HCEC 1CT (cell line): ENCODE data around the gene ALKBH6.

Source experiments
- DNase-seq: peaks from one replicate; pipeline ENCODE4 v3.0.0-alpha.2; 2017

Gene ALKBH6

DNA sequence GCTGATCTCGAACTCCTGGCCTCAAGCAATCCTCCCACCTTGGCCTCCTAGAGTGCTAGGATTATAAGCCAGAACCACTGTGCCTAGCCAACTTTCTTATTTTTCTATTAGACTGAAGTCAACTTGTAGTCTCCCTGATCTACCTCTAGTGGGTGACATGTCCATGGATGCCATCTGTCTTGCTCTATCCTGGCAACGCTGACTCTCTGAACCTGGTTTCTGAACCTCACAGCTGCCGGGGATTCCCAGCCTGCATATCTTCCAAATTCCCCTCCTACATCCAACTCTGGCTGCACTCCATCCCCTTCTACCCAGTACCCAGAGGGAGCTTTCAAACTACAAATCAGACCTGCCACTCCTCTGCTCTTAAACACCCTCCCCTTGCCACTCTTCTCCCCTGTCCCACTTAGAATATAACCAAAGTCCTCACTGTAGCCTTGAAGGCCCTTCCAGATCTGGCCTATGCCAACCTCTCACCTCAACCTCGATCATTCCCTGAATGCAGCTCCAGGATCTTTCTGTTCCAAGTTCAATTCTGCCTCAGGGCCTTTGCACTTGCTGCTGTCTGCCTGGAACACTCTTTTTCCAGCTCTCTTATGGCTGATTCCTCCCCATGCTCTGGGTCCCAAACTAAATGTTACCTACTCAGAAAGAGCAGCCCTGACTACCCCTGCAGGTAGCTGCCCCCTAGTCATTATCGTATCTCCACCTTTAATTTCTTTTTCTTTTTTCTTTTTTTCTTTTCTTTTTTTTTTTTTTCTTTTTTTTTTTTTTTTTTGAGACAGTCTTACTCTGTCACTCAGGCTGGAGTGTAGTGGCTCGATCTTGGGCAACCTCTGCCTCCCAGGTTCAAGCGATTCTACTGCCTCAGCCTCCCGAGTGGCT, 16.5 kb upstream of the ALKBH6 start:
- DNase-seq, result peak; percentile 15

DNA sequence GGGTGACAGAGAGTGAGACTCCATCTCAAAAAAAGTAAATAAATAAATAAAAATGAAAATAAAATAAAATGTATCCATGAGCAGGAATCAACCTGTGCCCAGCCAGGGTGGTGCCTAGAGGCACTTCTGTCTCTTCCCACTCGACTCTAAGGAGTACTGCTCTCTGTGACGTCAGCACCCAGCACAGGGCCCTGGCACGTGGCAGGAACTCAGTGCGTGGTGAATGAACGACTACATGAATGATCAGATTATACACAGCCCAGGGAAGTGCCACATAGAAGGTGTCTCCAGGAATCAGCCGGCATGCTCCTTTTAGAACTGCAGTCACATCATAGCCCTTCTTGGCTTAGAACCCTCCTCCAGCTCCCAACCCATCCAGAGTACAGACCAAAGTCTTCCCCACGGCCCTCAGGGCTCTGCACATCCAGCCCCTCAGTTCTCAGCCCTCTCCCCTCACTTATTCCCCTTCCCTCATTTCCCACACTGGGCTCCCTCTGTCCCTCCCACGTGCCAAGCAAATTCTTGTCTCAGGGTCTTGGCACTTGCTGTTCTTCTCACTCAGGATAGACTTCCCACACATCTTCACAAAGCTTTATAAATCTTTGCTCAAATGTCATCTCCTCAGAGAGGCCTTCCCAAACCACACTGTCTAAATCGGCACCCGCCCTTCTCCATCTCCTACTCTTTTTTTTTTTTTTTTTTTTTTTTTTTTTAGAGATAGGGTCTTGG, 14.5 kb upstream of the ALKBH6 start:
- no peak for DNase-seq

DNA sequence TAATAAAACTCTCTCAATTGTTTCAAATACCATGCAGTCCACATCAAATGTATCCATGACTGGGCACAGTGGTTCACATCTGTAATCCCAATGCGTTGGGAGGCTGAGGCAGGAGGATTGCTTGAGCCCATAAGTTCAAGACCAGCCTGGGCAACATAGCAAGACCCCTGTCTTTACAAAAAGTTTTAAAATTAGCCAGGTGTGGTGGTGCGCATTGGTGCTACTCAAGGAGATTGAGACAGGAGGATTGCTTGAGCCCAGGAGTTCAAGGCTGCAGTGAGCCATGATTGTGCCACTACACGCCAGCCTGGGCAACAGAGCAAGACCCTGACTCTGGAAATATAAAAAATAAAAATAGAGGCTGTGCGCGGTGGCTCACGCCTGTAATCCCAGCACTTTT, 13.7 kb upstream of the ALKBH6 start:
- no peak for DNase-seq

GRCh38 chr19:36026091-36026876, 12.3 kb upstream of the ALKBH6 start:
- no peak for DNase-seq

DNA sequence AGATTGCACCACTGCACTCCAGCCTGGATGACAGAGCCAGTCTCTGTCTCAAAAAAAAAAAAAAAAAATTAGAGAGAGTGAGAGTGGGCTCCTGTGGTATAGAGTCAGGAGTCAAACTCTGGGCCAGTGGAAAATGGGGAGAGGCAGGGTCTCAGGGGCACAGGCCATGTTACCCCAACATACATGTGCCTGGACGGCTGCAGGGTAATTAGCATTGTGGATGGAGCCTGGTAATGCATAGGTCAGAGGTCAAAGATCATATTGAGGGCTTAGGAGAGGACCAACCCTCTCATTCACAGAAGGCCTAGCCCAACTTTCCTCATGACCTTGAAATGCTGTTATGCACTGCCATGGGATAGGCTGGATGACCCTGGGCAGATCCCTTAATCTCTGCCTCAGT, 11.5 kb upstream of the ALKBH6 start:
- DNase-seq, result no peak

GRCh38 chr19:36023432-36023831, 9.4 kb upstream of the ALKBH6 start:
- no peak for DNase-seq

DNA sequence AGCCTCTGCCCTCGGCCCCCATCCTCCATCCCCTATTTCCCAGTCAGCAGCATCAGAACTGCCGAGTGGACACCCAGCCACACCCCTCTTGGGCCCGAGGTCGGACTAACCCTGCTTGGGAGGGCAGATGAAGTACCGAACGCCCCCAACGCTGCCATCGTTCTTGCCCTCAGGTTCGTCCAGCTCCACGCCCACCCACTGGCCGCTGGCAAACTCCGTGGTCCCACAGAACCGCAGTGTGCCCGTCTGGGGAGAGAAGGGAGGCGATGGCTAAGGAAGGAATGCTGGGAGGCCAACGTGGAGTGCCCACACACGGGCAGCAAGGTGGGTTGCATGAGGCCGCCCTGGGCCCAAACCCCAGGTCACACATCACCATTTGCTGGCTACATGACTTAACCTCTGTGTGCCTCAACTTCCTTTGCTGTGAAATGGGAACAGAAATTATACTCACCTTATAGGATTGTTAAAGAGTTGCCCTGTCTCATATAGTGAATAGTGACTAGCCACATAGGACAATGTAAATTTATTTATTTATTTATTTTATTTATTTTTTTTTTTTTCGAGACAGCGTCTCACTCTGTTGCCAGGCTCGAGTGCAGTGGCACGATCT, 5.2 kb upstream of the ALKBH6 start:
- no peak for DNase-seq

DNA sequence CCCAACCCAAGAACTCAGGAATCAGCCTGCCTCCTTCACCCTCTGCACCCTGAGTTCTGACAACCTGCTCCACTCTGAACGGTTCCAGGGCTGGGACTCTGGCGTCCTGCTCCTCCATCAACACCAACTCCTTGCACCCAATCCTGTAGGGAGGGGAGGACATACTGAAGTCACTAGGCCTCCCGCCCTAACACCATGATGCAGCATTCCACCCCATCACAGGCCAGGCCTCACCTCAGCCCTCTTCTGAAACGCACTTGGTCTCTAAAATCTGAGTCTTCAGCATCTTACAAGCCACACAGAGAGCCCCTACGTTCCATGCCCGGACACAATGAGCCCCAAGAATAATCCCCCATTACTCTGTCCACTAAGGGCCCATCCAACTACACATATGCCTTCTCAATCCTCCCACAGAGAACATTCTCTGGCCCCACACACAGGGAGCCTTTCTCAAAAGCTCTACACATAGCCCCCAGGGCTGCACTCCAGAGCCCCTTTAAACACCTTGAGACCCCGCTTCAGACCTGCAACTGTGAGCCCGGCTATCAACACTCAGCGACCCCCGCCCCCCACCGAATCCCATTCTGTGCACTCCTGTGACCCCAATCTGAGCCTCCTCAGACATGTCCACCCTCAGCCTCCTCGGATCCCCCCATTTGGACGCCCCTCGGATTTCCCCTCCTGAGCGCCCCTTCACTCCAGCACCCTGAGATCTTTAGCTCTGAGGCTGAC, 567 bp downstream of the ALKBH6 start:
- no peak for DNase-seq

DNA sequence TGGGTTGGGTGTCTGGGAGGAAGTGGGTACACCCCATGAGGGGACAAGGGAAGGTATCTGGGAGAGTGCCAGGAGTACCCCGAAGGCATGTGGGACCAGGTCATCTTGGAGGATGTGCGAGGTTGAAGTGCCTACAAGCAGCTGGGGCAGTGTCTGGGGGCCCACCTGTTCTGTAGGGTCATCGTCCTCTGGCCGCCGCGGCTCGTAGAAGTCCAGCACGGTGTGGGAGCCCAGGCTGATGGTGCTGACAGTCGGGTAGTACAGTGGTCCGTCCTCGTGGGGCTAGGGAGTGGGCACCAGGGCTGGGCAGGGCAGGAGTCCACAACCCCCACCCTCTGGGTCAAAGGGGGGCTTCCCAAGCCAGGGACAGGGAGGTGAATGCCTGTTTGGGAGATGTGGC, 3.6 kb downstream of the ALKBH6 start:
- no peak for DNase-seq

DNA sequence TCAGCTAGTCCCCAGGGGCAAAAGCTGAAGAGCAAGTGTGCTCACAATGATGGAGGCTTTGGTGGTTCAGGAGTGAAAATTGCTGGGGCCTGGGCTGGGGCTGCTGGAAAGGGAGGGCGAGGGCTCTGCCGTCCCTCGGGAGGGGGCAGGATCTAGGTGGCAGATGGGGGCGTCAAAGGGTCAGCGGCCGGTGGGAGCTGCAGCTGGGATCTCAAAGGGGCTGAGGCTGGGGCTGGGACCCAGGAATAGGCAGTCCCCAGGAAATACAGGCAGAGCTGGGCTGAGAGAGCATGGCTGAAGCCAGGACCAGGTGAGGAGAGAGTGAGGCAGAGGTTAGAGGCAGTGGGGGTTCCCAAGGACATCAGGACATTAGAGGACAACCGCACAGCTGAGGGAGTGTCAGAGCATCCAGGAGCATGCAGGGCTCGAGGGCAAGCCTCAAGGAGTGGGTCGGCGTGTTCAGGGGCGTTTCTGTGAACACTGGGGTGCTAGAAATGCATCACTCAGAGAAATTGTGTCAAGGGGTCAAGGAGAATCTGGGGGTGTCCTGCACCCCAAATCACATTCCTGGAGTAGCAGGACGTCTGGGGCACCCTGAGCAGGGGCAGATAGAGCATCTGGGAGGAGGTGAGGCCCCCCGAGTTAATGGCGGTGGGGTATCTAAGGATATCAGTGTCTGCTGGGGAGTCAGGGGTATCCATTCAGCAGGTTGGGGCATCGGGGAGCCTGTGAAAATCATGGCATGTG, 4.2 kb downstream of the ALKBH6 start:
- no peak for DNase-seq

DNA sequence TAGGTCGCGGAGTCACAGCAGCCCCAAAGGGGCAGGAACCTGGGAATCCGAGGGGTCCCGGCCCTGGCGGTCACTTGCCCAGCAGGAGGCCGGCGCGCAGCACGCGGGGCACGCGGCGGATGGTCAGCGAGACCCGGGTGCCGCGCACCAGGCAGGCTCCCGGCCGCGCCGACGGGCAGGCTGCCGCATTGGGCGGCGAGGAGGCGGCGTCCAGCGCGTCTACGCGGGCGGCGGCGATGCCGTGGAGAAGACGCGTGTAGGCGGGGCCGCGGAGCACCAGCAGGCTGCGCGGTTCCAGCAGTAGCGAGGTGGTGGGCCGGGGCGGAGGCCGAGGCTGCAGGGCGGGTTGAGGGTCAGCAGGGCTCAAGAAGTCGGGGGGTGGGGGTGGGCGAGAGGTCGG, 4.8 kb downstream of the ALKBH6 start:
- DNase-seq, result peak; percentile 47

DNA sequence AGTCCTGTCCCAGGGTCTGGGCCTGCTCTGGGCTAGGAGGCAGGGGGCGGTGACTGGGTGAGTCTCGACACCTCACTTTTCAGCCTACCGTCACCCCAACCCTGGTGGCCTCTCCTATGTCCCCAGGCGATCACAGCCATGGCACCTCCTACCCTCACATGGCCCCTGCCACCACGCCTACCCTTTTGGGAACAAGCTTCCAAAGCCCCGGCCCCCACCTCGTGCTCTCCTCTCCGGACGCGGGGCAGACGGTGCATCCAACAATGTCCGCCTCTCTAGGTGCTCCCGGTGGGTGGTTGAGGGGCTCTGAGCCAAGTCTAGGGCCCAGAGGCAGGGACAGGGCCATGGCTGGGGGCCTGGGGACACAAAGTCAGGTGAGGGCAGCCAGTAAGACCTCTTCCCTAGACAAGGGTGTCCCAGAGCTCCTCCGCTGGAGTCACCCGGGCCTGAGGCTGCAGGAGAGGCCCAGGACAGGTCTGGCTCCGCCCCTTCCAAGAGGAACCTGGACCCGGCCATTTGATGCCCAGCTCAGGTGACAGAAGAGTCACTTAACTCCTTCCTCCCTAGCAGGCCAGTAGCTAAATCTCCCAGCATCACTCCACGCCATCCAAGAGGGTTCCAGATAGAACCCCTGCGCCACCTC, 5.6 kb downstream of the ALKBH6 start, which contains the start of gene SYNE4:
SYNE4 (minus strand) TSS at position 478 of the 643 bp plus-strand sequence; CDS start at position 346, 132 bp downstream.
- DNase-seq, result no peak

DNA sequence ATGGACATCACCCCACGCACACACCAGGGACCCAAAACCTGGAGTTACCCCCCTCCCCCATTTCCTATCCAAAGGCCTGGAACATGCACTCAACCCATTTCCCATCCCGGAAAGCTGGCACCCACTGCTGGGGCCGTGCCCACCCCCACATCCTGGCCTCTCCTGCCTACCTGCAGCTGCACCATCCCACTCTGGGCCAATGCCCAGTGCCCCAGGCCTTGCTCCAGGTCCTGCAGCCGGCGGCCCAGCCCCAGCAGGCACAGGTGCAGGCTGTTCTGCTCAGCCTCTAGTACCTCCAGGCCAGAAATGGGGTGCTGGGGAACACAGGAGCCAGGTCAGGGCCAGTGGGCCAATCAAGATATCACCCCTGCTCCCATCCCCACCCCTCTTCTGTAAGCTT, 7.1 kb downstream of the ALKBH6 start:
- DNase-seq, result no peak

DNA sequence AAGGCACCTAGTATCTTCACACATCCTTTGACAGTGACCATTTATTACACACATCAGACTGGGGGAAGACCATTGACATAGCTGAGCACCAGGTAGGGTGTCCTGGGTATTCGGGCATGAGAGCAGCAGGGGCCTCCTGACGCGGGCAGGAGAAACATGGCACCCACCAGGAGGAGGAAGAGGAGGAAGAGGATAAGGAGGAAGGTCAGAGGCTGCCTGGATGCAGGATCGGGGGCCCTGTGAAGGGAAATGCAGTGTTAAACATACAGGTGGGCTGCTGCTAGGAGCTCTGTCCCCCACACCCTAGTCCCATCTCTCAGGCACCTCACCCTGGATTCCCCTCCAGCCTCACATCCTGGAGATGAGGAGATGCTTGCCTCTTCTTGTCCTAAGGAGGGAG, 10.7 kb downstream of the ALKBH6 start:
- DNase-seq, result no peak

- no peak for DNase-seq
Measured at GRCh38 chr19:36001605-36002004, 12.4 kb downstream of the ALKBH6 start.

DNA sequence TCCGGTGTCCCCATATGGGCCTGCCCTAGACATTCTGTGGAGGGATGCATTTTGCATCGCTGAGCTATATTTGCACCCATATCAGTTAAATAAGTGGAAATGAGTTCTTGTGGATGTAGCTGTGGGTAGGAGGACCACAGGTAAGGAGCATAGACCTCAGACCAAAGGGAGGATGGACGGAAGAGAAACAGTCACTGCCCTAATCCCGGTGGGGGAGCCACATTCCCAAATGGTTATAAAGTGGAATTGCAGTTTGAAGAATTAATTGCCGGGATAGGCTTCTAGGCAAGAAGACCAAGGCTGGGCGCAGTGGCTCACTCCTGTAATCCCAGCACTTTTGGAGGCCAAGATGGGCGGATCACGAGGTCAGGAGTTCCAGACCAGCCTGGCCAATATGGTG, 17.2 kb downstream of the ALKBH6 start:
- DNase-seq, result no peak

GRCh38 chr19:35995048-35995993, 18.7 kb downstream of the ALKBH6 start, which contains the start of gene SDHAF1:
SDHAF1 (plus strand) TSS chr19:35995188; CDS start chr19:35995275, 87 bp downstream.
- peak; percentile 94 for DNase-seq

DNA sequence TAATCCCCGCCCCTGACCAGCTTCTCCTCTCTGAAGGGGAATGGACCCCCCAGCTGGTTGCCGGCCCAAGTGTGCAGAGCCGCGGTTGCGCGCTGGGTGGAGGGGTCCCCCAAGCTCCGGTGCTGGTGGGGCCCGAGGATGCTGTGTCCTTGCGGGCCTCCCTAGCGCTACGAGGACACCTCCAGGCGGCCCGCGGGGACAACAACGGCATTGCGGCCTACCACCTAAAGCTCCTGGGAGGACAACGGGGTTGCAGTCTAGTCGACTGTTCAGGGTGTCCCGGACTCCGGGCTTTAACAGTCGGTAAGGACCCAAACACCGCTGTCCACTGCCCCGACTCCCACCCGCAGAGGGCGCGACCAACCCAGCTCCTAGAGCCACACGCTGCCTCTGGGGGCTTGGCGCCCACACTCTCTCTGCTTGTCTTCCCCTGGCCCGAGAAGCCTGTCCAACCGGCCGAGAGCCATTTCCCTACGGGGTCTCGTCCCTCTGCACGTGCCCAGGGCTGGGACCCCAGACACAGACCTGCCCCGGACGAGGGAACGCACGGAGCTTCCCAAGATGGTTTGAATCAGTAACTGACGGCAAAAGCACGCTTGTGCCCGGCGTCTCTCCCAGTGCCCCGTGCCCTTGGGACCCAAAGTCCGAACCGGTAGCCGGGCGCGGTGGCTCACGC, 20.0 kb downstream of the ALKBH6 start:
- no peak for DNase-seq
